Tibial nerve (tissue), 4 donors: ENCODE measurements around the gene MAPK10.

Experiments
- EP300 ChIP-seq, 2 donors: sonication (generic); formaldehyde crosslinking; IDR thresholded peaks; one replicate each; pipeline ENCODE4 v1.6.1; 2017; ENCODE audit warnings: antibody characterized with exemption in 2 of 2, mild to moderate bottlenecking in 1 of 2
- POLR2A ChIP-seq, 2 donors: fragments of 450-650 bp; IDR thresholded peaks; one replicate each; pipeline ENCODE4 v1.6.1; 2017; ENCODE audit warnings: antibody characterized with exemption in 2 of 2, mild to moderate bottlenecking in 2 of 2, moderate library complexity in 2 of 2
- TF ChIP-seq, protein P1 (sequence below), 5 experiments: fragments of 200-600 bp in 3 of 5; fragments of 450-650 bp in 2 of 5; sonication (generic) in 3 of 5; IDR thresholded peaks; one replicate each; pipeline ENCODE4 v1.5.1; 2016 to 2019; ENCODE audit warnings: antibody characterized with exemption in 5 of 5, mild to moderate bottlenecking in 3 of 5, moderate library complexity in 2 of 5

DNA sequence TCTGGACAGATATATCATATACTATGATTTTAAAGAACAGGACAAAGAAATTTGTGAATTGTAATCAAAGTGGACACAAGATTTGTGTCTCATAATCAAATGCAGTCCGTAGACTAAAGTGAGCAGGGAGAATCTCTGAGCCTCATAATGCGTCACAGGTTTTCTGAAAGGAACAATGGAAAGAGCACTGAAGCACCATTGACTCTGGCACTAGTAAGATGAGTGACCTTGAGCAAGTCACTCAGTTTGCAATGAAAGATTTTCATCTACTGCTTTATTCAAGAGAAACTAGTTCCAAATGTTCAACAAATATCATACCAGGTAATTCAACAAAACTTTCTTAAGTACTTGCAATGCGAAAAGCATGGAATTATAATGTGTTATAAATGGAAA is 315.3 kb downstream of the MAPK10 start:
- TF ChIP-seq, protein P1, sequence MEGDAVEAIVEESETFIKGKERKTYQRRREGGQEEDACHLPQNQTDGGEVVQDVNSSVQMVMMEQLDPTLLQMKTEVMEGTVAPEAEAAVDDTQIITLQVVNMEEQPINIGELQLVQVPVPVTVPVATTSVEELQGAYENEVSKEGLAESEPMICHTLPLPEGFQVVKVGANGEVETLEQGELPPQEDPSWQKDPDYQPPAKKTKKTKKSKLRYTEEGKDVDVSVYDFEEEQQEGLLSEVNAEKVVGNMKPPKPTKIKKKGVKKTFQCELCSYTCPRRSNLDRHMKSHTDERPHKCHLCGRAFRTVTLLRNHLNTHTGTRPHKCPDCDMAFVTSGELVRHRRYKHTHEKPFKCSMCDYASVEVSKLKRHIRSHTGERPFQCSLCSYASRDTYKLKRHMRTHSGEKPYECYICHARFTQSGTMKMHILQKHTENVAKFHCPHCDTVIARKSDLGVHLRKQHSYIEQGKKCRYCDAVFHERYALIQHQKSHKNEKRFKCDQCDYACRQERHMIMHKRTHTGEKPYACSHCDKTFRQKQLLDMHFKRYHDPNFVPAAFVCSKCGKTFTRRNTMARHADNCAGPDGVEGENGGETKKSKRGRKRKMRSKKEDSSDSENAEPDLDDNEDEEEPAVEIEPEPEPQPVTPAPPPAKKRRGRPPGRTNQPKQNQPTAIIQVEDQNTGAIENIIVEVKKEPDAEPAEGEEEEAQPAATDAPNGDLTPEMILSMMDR (IDR thresholded peaks at IDR 0.05) = no peak
- no peak for TF ChIP-seq POLR2A (IDR thresholded peaks at IDR 0.05)
- TF ChIP-seq EP300 (IDR thresholded peaks at IDR 0.05) = no peak
